Measurements from ENCODE around the gene GART.

Gene GART

GRCh38 chr21:33552999-33553598, 11.2 kb upstream of the GART start:
- no peak for DNase-seq

- no peak for DNase-seq
These were observed 10.4 kb upstream of the GART start for GRCh38 chr21:33552093-33552998.

- DNase-seq = no peak
These were observed 9.7 kb upstream of the GART start for GRCh38 chr21:33551664-33552063.

- DNase-seq = no peak
These were observed 9.1 kb upstream of the GART start for GRCh38 chr21:33550772-33551660.

- DNase-seq = no peak
These were observed 8.2 kb upstream of the GART start for GRCh38 chr21:33549848-33550771.

- DNase-seq = no peak
These were observed 4.2 kb upstream of the GART start for GRCh38 chr21:33546086-33546485.

GRCh38 chr21:33544451-33545195, 2.7 kb upstream of the GART start:
- no peak for DNase-seq

GRCh38 chr21:33543505-33544129, 1.7 kb upstream of the GART start:
- DNase-seq = no peak

GRCh38 chr21:33542640-33543504, 955 bp upstream of the GART start, which contains the start of gene SON:
TSS of gene SON (plus strand) at chr21:33543038. CDS start at chr21:33543093, 55 bp downstream.
- peak; percentile 98 for DNase-seq

- peak; percentile 10 for DNase-seq
These were observed 709 bp downstream of the GART start for GRCh38 chr21:33541105-33541711.

- no peak for DNase-seq
These were observed 1.2 kb downstream of the GART start for GRCh38 chr21:33540711-33541104.

GRCh38 chr21:33539616-33540015, 2.3 kb downstream of the GART start:
- DNase-seq = no peak

- DNase-seq = no peak
These were observed 4.7 kb downstream of the GART start for GRCh38 chr21:33537212-33537611.

GRCh38 chr21:33531007-33531406, 10.9 kb downstream of the GART start:
- DNase-seq = no peak

GRCh38 chr21:33522953-33523349, 19.0 kb downstream of the GART start:
- no peak for DNase-seq

GRCh38 chr21:33522297-33522952, 19.5 kb downstream of the GART start:
- no peak for DNase-seq

GRCh38 chr21:33518899-33519298, 23.0 kb downstream of the GART start:
- no peak for DNase-seq

GRCh38 chr21:33514229-33514628, 27.7 kb downstream of the GART start:
- DNase-seq = no peak

- DNase-seq = no peak
These were observed 29.4 kb downstream of the GART start for GRCh38 chr21:33512481-33512880.
